ENCODE data around the gene LGSN.
"Not testable (repeated sequence)": the region's sequence is repeated elsewhere in the genome, so short reads cannot be mapped to it uniquely, and the experiment has no call there.

The LGSN gene

GRCh38 chr6:63290492-63291058 is 29.2 kb downstream of the LGSN start:
- no peak overlapping the region for H3K4me3 ChIP-seq (ENCODE audit: low read length)
- DNase-seq (ENCODE audit: low read depth) = no peak
- no peak for TF ChIP-seq CTCF (IDR thresholded peaks at IDR 0.05; ENCODE audit: insufficient read depth, low read depth, low read length, missing control alignments)

GRCh38 chr6:63289269-63289872 is 30.4 kb downstream of the LGSN start:
- TF ChIP-seq CTCF (IDR thresholded peaks at IDR 0.05; ENCODE audit: insufficient read depth, low read depth, low read length, missing control alignments) = no peak

GRCh38 chr6:63280639-63281180 is 39.1 kb downstream of the LGSN start:
- H3K4me3 ChIP-seq (ENCODE audit: low read length) = no peak overlapping the region
- DNase-seq (ENCODE audit: low read depth) = no peak
- TF ChIP-seq CTCF (IDR thresholded peaks at IDR 0.05; ENCODE audit: insufficient read depth, low read depth, low read length, missing control alignments) = no peak

More at GRCh38 chr6:63289269-63289872, 30.4 kb downstream of the LGSN start:
- no peak overlapping the region for H3K4me3 ChIP-seq (ENCODE audit: low read length)
- no peak for DNase-seq (ENCODE audit: low read depth)

GRCh38 chr6:63278916-63279315 is 40.9 kb downstream of the LGSN start:
- no peak for DNase-seq (ENCODE audit: low read depth)
- no peak for TF ChIP-seq CTCF (IDR thresholded peaks at IDR 0.05; ENCODE audit: insufficient read depth, low read depth, low read length, missing control alignments)
- H3K4me3 ChIP-seq (ENCODE audit: low read length) = no peak overlapping the region

GRCh38 chr6:63275953-63276352 is 43.8 kb downstream of the LGSN start:
- TF ChIP-seq CTCF (IDR thresholded peaks at IDR 0.05; ENCODE audit: insufficient read depth, low read depth, low read length, missing control alignments) = no peak
- H3K4me3 ChIP-seq (ENCODE audit: low read length) = no peak overlapping the region

GRCh38 chr6:63274795-63275430 is 44.9 kb downstream of the LGSN start:
- not testable (repeated sequence) for DNase-seq (ENCODE audit: low read depth); H3K4me3 ChIP-seq (ENCODE audit: low read length)

More at GRCh38 chr6:63275953-63276352, 43.8 kb downstream of the LGSN start:
- no peak for DNase-seq (ENCODE audit: low read depth)

GRCh38 chr6:63272397-63272796 is 47.4 kb downstream of the LGSN start:
- no peak overlapping the region for H3K4me3 ChIP-seq (ENCODE audit: low read length)
- peak; percentile 41 for TF ChIP-seq CTCF (IDR thresholded peaks at IDR 0.05; ENCODE audit: insufficient read depth, low read depth, low read length, missing control alignments)
- DNase-seq (ENCODE audit: low read depth) = peak; percentile 55

Measured in epithelial cell of esophagus (primary cell).